Glutamatergic neuron (in vitro differentiated cells): Measurements from ENCODE around the gene CLEC5A. TPM values are rescaled to one million over a fixed set of nuclear protein-coding genes. Genes with fewer than 3 reads are reported as not detected.

ENCODE experiments used
- DNase-seq: peaks from one replicate; pipeline ENCODE4 v3.0.0; 2022
- H3K27ac Mint-ChIP-seq: one replicate; pipeline ENCODE4 v1.8.0; 2020; ENCODE audit warnings: mild to moderate bottlenecking, mixed read lengths, inconsistent platforms; ENCODE audit not compliant: unreplicated experiment
- H3K27me3 Mint-ChIP-seq: one replicate; pipeline ENCODE4 v1.8.0; 2020; ENCODE audit warnings: mild to moderate bottlenecking, moderate library complexity, mixed read lengths, inconsistent platforms; ENCODE audit not compliant: unreplicated experiment
- H3K36me3 Mint-ChIP-seq: one replicate; pipeline ENCODE4 v1.8.0; 2020; ENCODE audit warnings: mild to moderate bottlenecking, mixed read lengths, inconsistent platforms; ENCODE audit not compliant: unreplicated experiment
- H3K4me1 Mint-ChIP-seq: one replicate; pipeline ENCODE4 v1.8.0; 2020; ENCODE audit warnings: mild to moderate bottlenecking, low read depth, mixed read lengths, inconsistent platforms; ENCODE audit not compliant: unreplicated experiment
- H3K4me3 Mint-ChIP-seq: one replicate; pipeline ENCODE4 v1.8.0; 2020; ENCODE audit warnings: mild to moderate bottlenecking, mixed read lengths, inconsistent platforms; ENCODE audit not compliant: unreplicated experiment
- H3K9me3 Mint-ChIP-seq: one replicate; pipeline ENCODE4 v1.8.0; 2020; ENCODE audit warnings: mild to moderate bottlenecking, moderate library complexity, mixed read lengths, inconsistent platforms; ENCODE audit not compliant: unreplicated experiment
- CTCF ChIP-seq: fragments of 200-600 bp; sonication (generic); IDR thresholded peaks from one replicate; pipeline ENCODE4 v1.5.0; 2021; ENCODE audit not compliant: partially characterized antibody, unreplicated experiment
- long read RNA-seq: library from polyadenylated mRNA; unstranded; transcript quantifications from one replicate; pipeline ENCODE4 v2.0.0, GENCODE V29; 2020; ENCODE audit not compliant: unreplicated experiment
- total RNA-seq: library from RNA; stranded (reverse); fragmentation: NEBNext Ultra II Directional; extraction: Animal tissue kit (Norgen Biotek cat#: 25700); gene quantifications from one replicate; pipeline ENCODE4 v1.2.1, GENCODE V29; 2021; ENCODE audit not compliant: unreplicated experiment

The CLEC5A gene
- not detected for total RNA-seq
- long read RNA-seq = 0 reads

- H3K27me3 Mint-ChIP-seq = peaks cover 1% of the 10 kb centered on the region
- no peak within 1 kb of the TSS for H3K27ac Mint-ChIP-seq
Measured at GRCh38 chr7:141946796-141947195, at the start of gene CLEC5A. Gene CLEC5A, minus strand, starts transcription at chr7:141946974. Its CDS starts 682 bp downstream, at chr7:141946292.

GRCh38 chr7:141993354-141993753, 46.6 kb upstream of the CLEC5A start:
- TF ChIP-seq CTCF = no peak
- no peak for DNase-seq
- Mint-ChIP-seq H3K4me3 (no peak overlapping the region), H3K36me3 (no peaks in the 10 kb centered on the region), H3K27ac (no peak overlapping the region), H3K4me1 (no peaks in the 10 kb centered on the region), H3K9me3 (no peaks in the 10 kb centered on the region), H3K27me3 (no peaks in the 10 kb centered on the region)

More at GRCh38 chr7:141946796-141947195, at the start of gene CLEC5A:
- TF ChIP-seq CTCF = no peak
- H3K36me3 Mint-ChIP-seq = no peaks in the 10 kb centered on the region
- no peaks in the 10 kb centered on the region for H3K4me1 Mint-ChIP-seq
- no peak for DNase-seq
- peaks cover 5% of the 10 kb centered on the region for H3K9me3 Mint-ChIP-seq
- H3K4me3 Mint-ChIP-seq = no peak within 1 kb of the TSS

- Mint-ChIP-seq H3K27me3 (no peaks in the 10 kb centered on the region), H3K4me3 (no peak overlapping the region), H3K36me3 (no peaks in the 10 kb centered on the region), H3K9me3 (no peaks in the 10 kb centered on the region), H3K27ac (no peak overlapping the region), H3K4me1 (no peaks in the 10 kb centered on the region)
- DNase-seq = no peak
- TF ChIP-seq CTCF = no peak
Measured at GRCh38 chr7:141992688-141993087, 45.9 kb upstream of the CLEC5A start.

- Mint-ChIP-seq H3K27me3 (no peaks in the 10 kb centered on the region), H3K36me3 (no peaks in the 10 kb centered on the region), H3K27ac (no peak overlapping the region), H3K9me3 (no peaks in the 10 kb centered on the region), H3K4me1 (no peaks in the 10 kb centered on the region), H3K4me3 (no peak overlapping the region)
- no peak for DNase-seq
- TF ChIP-seq CTCF = no peak
Measured at GRCh38 chr7:141992156-141992555, 45.4 kb upstream of the CLEC5A start.

- no peak for DNase-seq
- Mint-ChIP-seq H3K4me1 (no peaks in the 10 kb centered on the region), H3K27ac (no peak overlapping the region), H3K27me3 (no peaks in the 10 kb centered on the region), H3K36me3 (no peaks in the 10 kb centered on the region), H3K9me3 (no peaks in the 10 kb centered on the region), H3K4me3 (no peak overlapping the region)
- no peak for TF ChIP-seq CTCF
Measured at GRCh38 chr7:141991140-141991539, 44.4 kb upstream of the CLEC5A start.
